GM18502 (cell line): ENCODE results near the gene PTCH1.
A peak's percentile ranks its signal among the peaks of the same experiment; 100 is the strongest.

Experiments used
- ATAC-seq: cut with Tn5 transposase; IDR thresholded peaks from one replicate; pipeline ENCODE4 v1.9.1; 2021; ENCODE audit warnings: mild to moderate bottlenecking; ENCODE audit not compliant: unreplicated experiment, poor library complexity

The PTCH1 gene

GRCh38 chr9:95513711-95514110 lies 3.1 kb downstream of the PTCH1 start:
- ATAC-seq: no peak

- no peak for ATAC-seq
Observed at GRCh38 chr9:95512709-95513095, 4.1 kb downstream of the PTCH1 start.

GRCh38 chr9:95511952-95512708 lies 4.6 kb downstream of the PTCH1 start:
- no peak for ATAC-seq

- ATAC-seq: no peak
Observed at GRCh38 chr9:95511616-95511931, 5.2 kb downstream of the PTCH1 start.

DNA sequence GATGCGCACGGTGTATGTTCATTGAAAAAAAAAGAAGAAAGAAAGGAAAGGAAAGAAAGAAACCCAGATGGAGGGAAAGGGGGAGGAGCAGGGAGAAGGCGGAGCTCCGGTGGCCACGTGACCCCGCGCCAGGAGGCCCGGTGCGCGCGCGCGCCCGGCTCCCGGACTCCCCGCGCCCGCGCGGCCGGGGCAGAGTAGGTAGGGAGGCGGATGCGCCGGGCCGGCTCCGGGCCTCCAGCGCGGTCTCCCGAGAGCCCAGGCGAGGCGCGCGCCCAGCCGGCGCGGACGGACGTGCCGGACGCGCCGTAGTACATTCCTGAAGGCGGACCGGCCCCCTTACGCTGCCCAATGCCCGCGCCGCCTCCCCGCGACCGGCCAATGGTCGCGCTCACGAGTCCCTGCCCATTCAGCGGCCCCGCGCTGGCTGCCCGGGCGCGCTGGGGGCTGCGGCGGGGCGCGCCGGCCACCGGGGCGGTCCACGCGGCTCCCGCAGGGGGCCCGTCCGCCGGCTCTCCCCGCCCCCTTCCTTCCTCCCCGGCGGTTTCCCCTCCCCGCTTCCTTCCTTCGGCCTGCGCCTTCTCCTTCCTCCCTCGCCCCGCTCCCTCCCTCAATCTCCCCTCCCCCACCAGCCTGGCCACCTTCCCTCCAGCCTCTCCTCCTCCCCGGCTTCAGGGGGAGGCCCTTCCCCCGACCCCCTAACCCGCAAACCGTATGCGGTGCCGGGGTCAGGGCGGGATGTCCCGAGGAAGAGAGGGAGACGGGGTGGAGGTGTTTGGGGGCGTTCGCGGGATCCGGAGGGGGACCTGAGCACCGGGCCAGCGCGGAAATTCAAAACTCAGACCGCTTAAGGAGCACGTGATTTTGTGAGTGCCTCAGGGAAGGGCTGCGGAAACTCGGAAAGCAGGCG lies 5.8 kb downstream of the PTCH1 start:
- peak; percentile 35 for ATAC-seq

DNA sequence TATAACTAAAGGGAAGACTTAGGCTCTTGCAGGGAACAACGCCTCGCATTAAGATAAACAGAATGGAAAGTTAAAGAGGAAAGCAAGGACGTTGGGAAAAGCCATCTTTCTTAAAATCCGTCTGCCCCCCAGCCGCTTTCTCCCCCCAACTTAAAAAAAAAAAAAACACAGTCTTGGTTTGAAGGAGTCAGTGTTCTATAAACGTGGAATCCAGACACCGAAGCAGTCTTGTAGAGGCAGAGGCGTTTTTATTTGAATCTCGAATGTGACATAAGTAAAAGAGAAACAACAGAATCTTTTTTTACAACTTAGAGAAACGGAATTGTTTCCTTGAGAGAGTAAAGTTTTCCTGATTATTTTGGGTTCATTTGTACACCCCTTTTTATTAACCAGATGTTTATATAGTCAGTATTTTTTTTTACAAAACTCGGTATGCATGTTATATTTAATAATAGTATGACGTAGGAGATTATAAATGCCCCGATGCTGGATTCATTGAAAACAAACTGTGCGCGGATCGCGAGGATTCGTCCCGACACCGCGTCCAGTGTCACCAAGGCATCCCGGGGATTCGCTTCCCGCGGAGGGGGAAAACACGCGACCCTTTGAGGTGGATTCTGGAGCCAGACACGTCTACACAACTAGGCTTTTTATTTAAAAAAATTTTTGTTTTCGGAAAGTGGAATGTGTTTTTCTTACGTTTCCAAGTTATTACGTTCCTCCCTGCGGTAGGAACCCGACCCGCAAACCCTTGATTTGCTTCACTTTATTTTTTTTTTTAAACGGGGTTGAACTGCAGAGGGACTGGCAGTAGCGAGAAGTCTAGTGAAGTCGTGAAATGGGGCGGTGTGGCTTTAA lies 6.7 kb downstream of the PTCH1 start:
- ATAC-seq: no peak

GRCh38 chr9:95508968-95509850 lies 7.6 kb downstream of the PTCH1 start:
- ATAC-seq: peak; percentile 42

DNA sequence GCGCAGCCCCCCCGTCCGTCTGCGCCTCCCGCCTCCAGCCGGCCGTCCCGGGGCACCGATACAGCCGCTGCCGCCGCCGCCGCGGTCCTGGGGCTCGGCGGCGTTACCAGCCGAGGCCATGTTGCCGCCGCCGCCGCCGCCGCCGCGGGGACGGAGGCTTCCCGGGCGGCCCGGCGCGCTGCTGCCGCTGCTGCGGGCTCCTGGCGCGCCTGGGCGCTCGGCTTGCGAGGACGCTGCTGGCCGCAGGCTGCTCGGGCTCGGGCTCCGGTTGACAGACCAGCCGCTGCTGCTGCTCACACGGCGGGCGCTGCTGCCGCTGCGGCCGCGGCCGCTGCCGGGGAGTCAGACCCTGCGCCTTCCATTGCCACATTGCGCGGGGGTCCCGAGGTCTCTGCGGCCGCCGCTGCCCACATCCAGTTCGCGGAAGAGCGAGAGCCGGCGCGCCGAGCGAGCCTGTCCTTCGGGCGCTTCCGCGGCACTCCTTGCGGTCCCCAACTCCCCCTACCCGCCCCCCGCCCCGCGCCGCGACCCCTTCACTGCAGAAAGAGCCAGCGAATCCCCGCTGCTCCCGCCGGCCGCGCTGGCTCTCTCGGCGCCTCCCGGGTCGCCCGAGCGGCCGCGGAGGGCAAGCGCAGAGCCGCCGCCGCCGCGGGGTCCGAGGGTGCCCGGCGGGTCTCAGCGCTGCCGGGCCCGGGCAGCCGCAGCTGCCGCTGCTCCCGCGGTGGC lies 8.4 kb downstream of the PTCH1 start:
- no peak for ATAC-seq

- ATAC-seq: no peak
Observed at GRCh38 chr9:95507464-95508241, 9.1 kb downstream of the PTCH1 start.

DNA sequence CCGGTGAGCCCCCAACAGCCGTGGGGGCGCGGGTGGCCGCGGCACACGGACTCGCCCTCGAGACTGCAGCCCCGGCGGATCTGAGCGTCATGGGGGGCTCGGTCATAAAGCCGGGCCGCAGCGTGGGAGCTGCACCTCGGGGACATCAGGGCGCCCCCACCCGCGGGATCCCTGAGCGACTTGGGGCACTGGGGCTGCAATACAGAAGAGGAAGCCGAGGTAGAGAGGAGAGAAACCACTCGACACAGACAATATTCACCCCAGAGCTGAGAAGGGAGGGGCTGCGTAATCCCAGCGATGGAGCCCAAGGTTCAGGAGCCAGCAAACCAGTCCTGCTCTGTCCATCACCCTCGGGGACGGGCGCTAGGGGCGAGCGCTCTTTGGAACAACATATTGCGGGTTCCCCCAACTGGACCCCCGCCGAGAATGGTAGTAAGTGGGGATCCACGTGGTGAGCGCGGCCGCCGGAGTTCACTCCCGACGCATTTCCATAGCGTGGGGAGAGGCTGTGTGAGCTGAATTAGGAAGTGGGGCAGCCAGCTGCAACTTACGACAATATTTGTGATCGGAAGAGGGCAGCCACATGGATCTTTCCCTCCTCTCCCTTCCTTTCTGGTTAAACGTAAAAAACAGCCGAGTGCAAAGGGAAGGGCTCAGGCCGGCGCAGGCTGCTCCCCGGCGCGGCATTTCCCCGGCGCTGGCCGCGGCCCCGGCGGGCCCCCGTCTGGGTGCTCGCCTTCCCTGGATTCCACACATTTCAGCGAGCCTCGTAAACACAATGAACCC lies 9.9 kb downstream of the PTCH1 start:
- ATAC-seq: peak; percentile 15

- ATAC-seq: peak; percentile 18
Observed at GRCh38 chr9:95506428-95506677, 10.4 kb downstream of the PTCH1 start.

- peak; percentile 26 for ATAC-seq
Observed at GRCh38 chr9:95505717-95506427, 10.9 kb downstream of the PTCH1 start.

DNA sequence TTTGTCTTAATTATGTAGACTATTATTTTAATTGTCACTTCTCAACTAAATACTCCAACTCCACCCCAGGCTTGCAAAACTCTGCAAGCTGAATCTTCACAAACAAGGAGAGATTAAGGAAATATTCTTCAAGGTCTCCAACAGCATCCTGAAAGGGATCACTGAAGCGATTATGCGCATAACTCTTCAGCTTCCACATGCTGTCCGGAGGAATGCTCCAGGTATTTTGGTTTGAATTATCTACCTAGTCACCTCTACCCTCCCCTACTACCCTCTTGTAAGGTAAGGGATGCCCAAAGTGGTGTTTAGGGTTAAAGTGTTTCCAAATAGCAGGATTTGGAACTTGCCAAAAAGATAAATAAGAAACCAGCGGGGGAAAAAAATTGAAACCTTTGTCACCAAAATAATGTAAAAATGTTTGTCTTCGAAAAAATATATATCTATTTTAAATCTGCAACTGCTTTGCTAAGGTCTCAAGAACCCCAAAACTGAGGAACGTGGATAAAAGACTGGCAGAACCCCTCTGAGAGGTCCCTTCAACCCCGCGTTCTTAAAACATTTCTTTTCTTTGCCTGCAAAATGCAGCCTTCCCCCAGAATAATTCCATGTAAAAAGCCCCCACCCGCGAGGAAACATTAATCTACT lies 11.6 kb downstream of the PTCH1 start:
- ATAC-seq: no peak

GRCh38 chr9:95504053-95504963 lies 12.5 kb downstream of the PTCH1 start:
- ATAC-seq: no peak

- no peak for ATAC-seq
Observed at GRCh38 chr9:95503369-95503768, 13.4 kb downstream of the PTCH1 start.

DNA sequence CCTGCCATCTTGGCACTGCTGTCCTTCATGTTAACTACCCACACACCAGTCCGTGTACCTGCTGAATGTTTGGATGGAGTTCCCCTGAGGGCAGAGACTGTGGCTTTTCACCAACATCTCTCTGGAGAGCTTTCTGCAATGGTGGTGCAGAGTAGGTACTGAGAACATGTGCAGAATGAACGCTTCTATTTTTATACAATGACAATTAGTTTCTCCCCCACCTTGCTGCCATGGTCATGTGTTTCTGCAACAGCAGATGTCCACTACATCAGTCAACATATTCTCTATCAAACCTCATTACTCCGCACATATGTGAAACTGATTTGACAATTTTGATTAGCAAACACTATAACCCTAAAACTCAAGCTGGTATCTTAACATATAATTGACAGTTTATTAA lies 14.5 kb downstream of the PTCH1 start:
- no peak for ATAC-seq
